Mammary epithelial cell (primary cell): ENCODE measurements around the gene VPS37C.

ENCODE experiments used
- EZH2 ChIP-seq: IDR thresholded peaks from 2 replicates; pipeline ENCODE4 v1.6.1; 2012; ENCODE audit warnings: low read length, inconsistent platforms, borderline replicate concordance
- TF ChIP-seq, protein P1 (sequence below), 2 donors: IDR thresholded peaks in 1 of 2; conservative IDR thresholded peaks in 1 of 2; 2 replicates each; pipeline ENCODE4 v1.5.1; 2011 to 2012; ENCODE audit warnings: inconsistent platforms in 2 of 2, low read length in 2 of 2, mild to moderate bottlenecking in 2 of 2, control low read depth in 1 of 2, low read depth in 1 of 2; ENCODE audit not compliant: insufficient read depth in 1 of 2; ENCODE audit errors: extremely low read depth in 1 of 2

DNA sequence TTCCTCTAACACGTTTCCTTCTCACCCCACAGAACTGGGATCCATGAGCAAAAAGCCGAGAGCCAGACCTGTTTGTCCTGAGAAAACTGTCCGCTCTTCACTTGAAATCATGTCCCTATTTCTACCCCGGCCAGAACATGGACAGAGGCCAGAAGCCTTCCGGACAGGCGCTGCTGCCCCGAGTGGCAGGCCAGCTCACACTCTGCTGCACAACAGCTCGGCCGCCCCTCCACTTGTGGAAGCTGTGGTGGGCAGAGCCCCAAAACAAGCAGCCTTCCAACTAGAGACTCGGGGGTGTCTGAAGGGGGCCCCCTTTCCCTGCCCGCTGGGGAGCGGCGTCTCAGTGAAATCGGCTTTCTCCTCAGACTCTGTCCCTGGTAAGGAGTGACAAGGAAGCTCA, 35.0 kb downstream of the VPS37C start:
- TF ChIP-seq, protein P1, sequence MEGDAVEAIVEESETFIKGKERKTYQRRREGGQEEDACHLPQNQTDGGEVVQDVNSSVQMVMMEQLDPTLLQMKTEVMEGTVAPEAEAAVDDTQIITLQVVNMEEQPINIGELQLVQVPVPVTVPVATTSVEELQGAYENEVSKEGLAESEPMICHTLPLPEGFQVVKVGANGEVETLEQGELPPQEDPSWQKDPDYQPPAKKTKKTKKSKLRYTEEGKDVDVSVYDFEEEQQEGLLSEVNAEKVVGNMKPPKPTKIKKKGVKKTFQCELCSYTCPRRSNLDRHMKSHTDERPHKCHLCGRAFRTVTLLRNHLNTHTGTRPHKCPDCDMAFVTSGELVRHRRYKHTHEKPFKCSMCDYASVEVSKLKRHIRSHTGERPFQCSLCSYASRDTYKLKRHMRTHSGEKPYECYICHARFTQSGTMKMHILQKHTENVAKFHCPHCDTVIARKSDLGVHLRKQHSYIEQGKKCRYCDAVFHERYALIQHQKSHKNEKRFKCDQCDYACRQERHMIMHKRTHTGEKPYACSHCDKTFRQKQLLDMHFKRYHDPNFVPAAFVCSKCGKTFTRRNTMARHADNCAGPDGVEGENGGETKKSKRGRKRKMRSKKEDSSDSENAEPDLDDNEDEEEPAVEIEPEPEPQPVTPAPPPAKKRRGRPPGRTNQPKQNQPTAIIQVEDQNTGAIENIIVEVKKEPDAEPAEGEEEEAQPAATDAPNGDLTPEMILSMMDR (conservative IDR thresholded peaks at IDR 0.05 in 1 of 2, IDR thresholded peaks at IDR 0.05 in 1 of 2; ENCODE audit: extremely low read depth in 1 of 2, insufficient read depth in 1 of 2, low read depth in 1 of 2, low read length in 2 of 2), result no peak
- no peak for TF ChIP-seq EZH2
